D721Med (cell line): ENCODE measurements around the gene NT5DC3.

Experiments
- DNase-seq: peaks from one replicate; pipeline ENCODE4 v3.0.0; 2011; ENCODE audit warnings: low spot score; ENCODE audit not compliant: insufficient read length
- FAIRE-seq: peaks from 2 replicates; lab custom pipeline; 2011; peaks lifted over from hg19 to GRCh38; lab: Jason Lieb, UNC
- TF ChIP-seq, protein P1 (sequence below): IDR thresholded peaks from 2 replicates; pipeline ENCODE4 v1.5.1; 2012; ENCODE audit warnings: mild to moderate bottlenecking, control low read depth; ENCODE audit not compliant: insufficient read depth; ENCODE audit errors: missing control alignments

Gene NT5DC3

DNA sequence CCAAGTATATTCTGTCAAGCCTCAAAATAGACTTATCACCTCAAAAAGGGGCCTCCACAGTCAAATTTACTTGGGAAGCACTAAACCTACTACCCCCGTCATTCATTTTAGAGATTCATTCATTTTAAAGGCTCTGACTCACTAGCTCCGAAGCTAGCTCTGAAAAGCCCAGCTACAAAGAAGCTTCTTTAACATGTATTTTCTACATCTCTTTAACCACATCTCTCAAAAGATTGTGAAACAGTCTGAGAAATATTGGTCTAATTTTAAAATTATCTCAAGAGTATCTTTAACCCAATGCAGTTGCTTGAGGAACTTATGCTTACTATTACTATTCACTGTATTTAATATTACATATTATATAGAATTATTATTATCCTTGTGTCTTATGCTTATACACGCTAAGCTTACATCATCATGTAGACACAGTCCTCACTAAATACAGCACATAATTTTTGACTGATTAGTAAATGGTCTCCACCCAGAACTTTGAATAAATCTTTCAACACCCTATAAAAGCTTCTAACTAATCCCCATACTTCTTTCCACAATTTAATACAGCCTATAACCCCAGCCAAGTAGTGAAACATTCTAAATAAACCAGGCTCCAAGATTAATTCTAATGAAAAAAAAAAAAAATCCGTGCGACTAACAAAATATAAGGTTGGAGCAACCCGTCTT lies 7.8 kb downstream of the NT5DC3 start:
- no peak for FAIRE-seq
- no peak for DNase-seq
- TF ChIP-seq, protein P1, sequence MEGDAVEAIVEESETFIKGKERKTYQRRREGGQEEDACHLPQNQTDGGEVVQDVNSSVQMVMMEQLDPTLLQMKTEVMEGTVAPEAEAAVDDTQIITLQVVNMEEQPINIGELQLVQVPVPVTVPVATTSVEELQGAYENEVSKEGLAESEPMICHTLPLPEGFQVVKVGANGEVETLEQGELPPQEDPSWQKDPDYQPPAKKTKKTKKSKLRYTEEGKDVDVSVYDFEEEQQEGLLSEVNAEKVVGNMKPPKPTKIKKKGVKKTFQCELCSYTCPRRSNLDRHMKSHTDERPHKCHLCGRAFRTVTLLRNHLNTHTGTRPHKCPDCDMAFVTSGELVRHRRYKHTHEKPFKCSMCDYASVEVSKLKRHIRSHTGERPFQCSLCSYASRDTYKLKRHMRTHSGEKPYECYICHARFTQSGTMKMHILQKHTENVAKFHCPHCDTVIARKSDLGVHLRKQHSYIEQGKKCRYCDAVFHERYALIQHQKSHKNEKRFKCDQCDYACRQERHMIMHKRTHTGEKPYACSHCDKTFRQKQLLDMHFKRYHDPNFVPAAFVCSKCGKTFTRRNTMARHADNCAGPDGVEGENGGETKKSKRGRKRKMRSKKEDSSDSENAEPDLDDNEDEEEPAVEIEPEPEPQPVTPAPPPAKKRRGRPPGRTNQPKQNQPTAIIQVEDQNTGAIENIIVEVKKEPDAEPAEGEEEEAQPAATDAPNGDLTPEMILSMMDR = no peak

DNA sequence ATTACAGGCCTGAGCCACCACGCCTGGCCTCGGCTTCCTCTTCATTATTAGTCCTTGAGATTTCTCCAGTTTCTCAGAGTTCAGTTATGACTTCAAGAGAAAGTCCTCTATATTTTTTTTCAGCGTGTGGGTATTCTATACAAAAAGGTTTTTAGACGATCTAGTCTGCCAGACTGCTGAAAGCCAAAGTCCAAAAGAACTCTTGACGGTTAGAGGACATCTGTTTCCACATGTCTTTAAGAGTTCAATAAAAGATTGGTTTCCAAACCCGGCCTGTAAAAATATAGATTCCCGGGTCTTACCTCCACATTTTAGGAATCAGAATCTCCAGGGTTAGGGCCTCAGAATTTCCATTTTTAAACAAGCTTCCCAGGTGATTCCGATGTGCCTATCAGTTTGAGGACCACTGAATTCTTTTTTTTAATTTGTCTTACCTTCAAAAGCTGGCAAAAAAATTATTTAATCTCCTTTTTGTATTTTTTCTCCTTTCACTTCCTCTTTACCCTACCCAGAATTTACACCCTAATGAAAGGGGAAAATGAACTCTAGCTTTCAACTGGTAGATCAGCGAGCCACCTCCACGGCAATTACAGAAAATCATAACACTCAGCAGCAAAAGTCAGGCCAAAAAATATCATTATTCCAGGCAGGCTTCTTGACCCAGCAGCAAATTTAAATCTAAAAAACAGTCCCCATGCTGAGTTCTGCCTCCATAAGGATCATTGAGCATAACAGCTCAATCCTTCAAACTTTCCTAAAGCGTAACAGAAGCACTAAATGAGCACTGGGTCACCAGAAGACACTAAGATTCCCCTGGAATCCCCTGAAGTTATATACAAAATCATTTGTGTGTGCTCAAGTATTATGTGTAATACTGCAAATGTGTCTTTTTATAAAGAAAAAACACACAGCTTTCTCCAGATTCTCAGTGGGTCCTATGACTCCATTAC lies 8.7 kb downstream of the NT5DC3 start:
- DNase-seq (no peak), FAIRE-seq (no peak)
- TF ChIP-seq, protein P1 = no peak

DNA sequence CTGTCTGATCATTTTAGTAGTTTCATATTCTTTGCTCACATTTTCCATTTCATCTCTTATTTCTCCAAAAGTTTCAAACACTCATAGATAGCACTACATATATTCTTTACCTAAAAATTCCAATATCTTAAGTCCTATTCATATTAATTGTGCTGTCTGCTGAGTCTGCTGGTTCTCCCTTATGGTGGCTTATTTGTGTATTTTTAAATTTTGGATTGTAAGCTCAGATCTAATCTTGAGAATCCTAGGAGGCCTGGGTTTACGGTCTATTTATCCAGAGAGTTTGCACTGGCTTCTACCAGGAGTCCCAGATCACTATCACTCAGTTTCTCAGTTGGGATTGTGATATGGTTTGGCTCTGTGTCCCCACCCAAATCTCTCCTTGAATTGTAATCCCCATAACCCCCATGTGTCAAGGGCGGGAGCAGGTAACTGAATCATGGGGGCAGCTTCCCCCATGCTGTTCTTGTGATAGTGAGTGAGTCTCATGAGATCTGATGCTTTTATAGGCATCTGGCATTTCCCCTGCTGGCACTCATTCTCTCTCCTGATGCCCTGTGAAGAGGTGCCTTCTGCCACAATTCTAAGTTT lies 10.2 kb downstream of the NT5DC3 start:
- TF ChIP-seq, protein P1 = no peak
- DNase-seq = no peak
- no peak for FAIRE-seq

DNA sequence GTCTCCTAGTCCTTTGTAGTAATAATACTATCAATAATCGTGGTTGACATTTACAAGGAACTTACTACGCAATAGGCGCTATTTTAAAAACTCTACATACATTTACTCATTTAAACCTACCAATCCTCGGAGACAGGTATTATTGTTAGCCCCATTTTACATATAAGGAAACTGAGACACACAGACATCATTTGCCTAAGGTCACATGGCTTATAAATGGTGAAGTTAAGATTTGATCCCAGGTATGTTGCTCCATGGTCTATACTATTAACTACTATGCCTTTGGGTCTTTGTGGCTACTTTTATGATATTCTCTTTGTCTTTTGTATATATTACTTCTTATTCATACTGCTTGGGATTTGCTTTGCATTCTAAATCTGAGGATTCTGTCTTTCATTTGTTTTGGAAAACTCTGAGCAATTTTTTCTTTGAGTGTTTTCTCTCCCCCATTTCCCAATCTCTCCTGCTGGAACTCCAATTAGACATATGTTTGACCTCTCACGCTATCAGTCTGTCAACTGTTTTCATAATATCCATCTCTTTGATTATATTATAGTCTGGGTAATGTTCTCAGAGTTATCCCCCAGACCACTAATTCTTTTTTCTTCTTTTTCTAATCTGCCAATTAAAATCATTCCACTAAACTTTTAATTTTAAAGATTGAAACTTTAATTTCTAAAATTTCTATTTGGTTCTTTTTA lies 10.9 kb downstream of the NT5DC3 start:
- DNase-seq (no peak), FAIRE-seq (no peak)
- TF ChIP-seq, protein P1 = no peak

DNA sequence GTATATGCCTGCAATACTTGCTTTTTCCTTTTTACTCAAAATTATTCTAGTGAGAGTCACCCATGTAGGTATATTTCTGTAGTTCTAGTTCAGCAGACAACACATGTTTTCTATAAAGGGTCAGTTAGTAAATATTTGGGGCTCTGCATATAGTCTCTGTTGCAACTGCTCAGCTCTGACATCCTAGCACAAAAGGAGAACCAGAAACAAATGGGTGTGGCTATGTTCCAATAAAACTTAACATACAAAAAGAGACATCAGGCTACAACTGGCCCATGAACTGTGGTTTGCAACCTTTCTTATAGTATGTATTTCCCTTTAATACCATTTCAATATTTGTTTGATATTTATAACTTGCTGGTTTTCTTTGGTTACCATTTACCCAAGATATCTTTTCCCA lies 11.9 kb downstream of the NT5DC3 start:
- no peak for DNase-seq
- no peak for FAIRE-seq
- TF ChIP-seq, protein P1 = no peak

DNA sequence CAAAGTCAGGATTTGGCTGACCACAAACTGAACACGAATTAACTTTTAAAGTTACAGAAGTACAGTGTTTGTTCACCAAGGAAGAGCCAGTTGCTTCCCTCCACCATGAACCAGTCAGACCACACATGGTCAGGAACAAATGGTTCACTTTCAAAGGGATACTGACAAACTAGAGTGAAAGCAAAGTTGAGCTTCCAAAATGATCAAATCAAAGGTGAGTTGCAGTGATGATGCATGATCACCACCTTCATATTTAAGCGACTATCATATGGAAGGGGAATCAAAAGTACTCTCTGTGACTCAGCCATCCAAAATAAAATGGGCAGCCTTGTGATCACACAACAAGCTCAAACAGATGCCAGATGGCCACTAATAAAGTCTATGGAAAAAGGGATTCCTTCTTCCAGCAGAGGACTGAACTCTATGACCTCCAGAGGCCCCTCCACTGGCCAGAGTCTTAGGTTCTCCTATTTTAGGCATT lies 13.1 kb downstream of the NT5DC3 start:
- no peak for FAIRE-seq

More for the DNA sequence above, 13.1 kb downstream of the NT5DC3 start:
- no peak for DNase-seq
- TF ChIP-seq, protein P1 = no peak
